NCI-H128 (cell line): ENCODE measurements around the gene CD1D.

Experiments used
- DNase-seq: peaks from one replicate; lab custom pipeline; 2025; ENCODE audit not compliant: unreplicated experiment; lab: John Stamatoyannopoulos, UW

The CD1D gene

GRCh38 chr1:158180741-158181576 lies at the start of gene CD1D:
Gene CD1D (plus strand): TSS chr1:158180895. CDS start chr1:158181102, 207 bp downstream.
- DNase-seq = no peak

- DNase-seq = no peak
Measured at GRCh38 chr1:158131217-158131616, 49.5 kb upstream of the CD1D start.

- no peak for DNase-seq
Measured at GRCh38 chr1:158140764-158141192, 39.9 kb upstream of the CD1D start.

- DNase-seq = no peak
Measured at GRCh38 chr1:158145173-158145719, 35.4 kb upstream of the CD1D start.

GRCh38 chr1:158146165-158146564 lies 34.5 kb upstream of the CD1D start:
- DNase-seq = no peak

GRCh38 chr1:158146739-158147138 lies 34.0 kb upstream of the CD1D start:
- DNase-seq = no peak

- DNase-seq = no peak
Measured at GRCh38 chr1:158147401-158147800, 33.3 kb upstream of the CD1D start.

- DNase-seq = no peak
Measured at GRCh38 chr1:158147869-158148268, 32.8 kb upstream of the CD1D start.

- no peak for DNase-seq
Measured at GRCh38 chr1:158148468-158148867, 32.2 kb upstream of the CD1D start.

GRCh38 chr1:158149175-158149574 lies 31.5 kb upstream of the CD1D start:
- DNase-seq = no peak

GRCh38 chr1:158149577-158150269 lies 31.0 kb upstream of the CD1D start:
- DNase-seq = no peak

GRCh38 chr1:158150523-158150922 lies 30.2 kb upstream of the CD1D start:
- DNase-seq = no peak

GRCh38 chr1:158153179-158153578 lies 27.5 kb upstream of the CD1D start:
- no peak for DNase-seq

- DNase-seq = no peak
Measured at GRCh38 chr1:158153746-158154444, 26.8 kb upstream of the CD1D start.

GRCh38 chr1:158154501-158154900 lies 26.2 kb upstream of the CD1D start:
- no peak for DNase-seq

GRCh38 chr1:158155673-158156072 lies 25.0 kb upstream of the CD1D start:
- no peak for DNase-seq

- DNase-seq = no peak
Measured at GRCh38 chr1:158159597-158159996, 21.1 kb upstream of the CD1D start.

- DNase-seq = no peak
Measured at GRCh38 chr1:158161446-158161845, 19.2 kb upstream of the CD1D start.

- no peak for DNase-seq
Measured at GRCh38 chr1:158163000-158163947, 17.4 kb upstream of the CD1D start.

GRCh38 chr1:158169105-158169504 lies 11.6 kb upstream of the CD1D start:
- DNase-seq = no peak
